ENCODE results near the gene ATP6V1A.

ATP6V1A gene

GRCh38 chr3:113746548-113747282, at the start of gene ATP6V1A:
Gene ATP6V1A (plus strand): TSS chr3:113747035. CDS start chr3:113778754, 31,719 bp downstream.
- FAIRE-seq, result peak; percentile 77
- DNase-seq (ENCODE audit: low spot score), result peak; percentile 85

- FAIRE-seq (no peak), DNase-seq (ENCODE audit: low spot score) (no peak)
Observed at GRCh38 chr3:113697500-113698090, 49.2 kb upstream of the ATP6V1A start.

GRCh38 chr3:113698213-113698742, 48.6 kb upstream of the ATP6V1A start:
- DNase-seq (ENCODE audit: low spot score), result no peak
- no peak for FAIRE-seq

- no peak for DNase-seq (ENCODE audit: low spot score)
- no peak for FAIRE-seq
Observed at GRCh38 chr3:113698956-113699355, 47.9 kb upstream of the ATP6V1A start.

GRCh38 chr3:113707835-113708234, 39.0 kb upstream of the ATP6V1A start:
- FAIRE-seq (no peak), DNase-seq (ENCODE audit: low spot score) (no peak)

- DNase-seq (ENCODE audit: low spot score) (no peak), FAIRE-seq (no peak)
Observed at GRCh38 chr3:113712129-113712528, 34.7 kb upstream of the ATP6V1A start.

- FAIRE-seq, result no peak
- no peak for DNase-seq (ENCODE audit: low spot score)
Observed at GRCh38 chr3:113714702-113715101, 32.1 kb upstream of the ATP6V1A start.

- FAIRE-seq, result no peak
- no peak for DNase-seq (ENCODE audit: low spot score)
Observed at GRCh38 chr3:113717308-113717707, 29.5 kb upstream of the ATP6V1A start.

- DNase-seq (ENCODE audit: low spot score) (no peak), FAIRE-seq (no peak)
Observed at GRCh38 chr3:113717818-113718217, 29.0 kb upstream of the ATP6V1A start.

GRCh38 chr3:113719294-113719693, 27.5 kb upstream of the ATP6V1A start:
- DNase-seq (ENCODE audit: low spot score) (no peak), FAIRE-seq (no peak)

GRCh38 chr3:113719758-113720157, 27.1 kb upstream of the ATP6V1A start:
- DNase-seq (ENCODE audit: low spot score) (no peak), FAIRE-seq (no peak)

- FAIRE-seq (no peak), DNase-seq (ENCODE audit: low spot score) (no peak)
Observed at GRCh38 chr3:113721636-113722035, 25.2 kb upstream of the ATP6V1A start.

GRCh38 chr3:113728661-113729060, 18.2 kb upstream of the ATP6V1A start:
- FAIRE-seq (no peak), DNase-seq (ENCODE audit: low spot score) (no peak)

GRCh38 chr3:113730550-113730949, 16.3 kb upstream of the ATP6V1A start:
- no peak for DNase-seq (ENCODE audit: low spot score)
- FAIRE-seq, result no peak

GRCh38 chr3:113731694-113732093, 15.1 kb upstream of the ATP6V1A start:
- no peak for FAIRE-seq
- no peak for DNase-seq (ENCODE audit: low spot score)

- DNase-seq (ENCODE audit: low spot score), result no peak
- peak; percentile 76 for FAIRE-seq
Observed at GRCh38 chr3:113736548-113737089, 10.2 kb upstream of the ATP6V1A start.

- DNase-seq (ENCODE audit: low spot score), result no peak
- no peak for FAIRE-seq
Observed at GRCh38 chr3:113741086-113741485, 5.7 kb upstream of the ATP6V1A start.

- DNase-seq (ENCODE audit: low spot score), result no peak
Observed at GRCh38 chr3:113741620-113742019, 5.2 kb upstream of the ATP6V1A start.

GRCh38 chr3:113743006-113743630, 3.7 kb upstream of the ATP6V1A start:
- no peak for FAIRE-seq
- no peak for DNase-seq (ENCODE audit: low spot score)

More at GRCh38 chr3:113741620-113742019, 5.2 kb upstream of the ATP6V1A start:
- FAIRE-seq, result no peak

GRCh38 chr3:113744941-113745755, 1.7 kb upstream of the ATP6V1A start:
- DNase-seq (ENCODE audit: low spot score), result peak; percentile 77

More at GRCh38 chr3:113744941-113745755, 1.7 kb upstream of the ATP6V1A start:
- FAIRE-seq, result peak; percentile 72

Data from RCC 7860 (cell line).